HG03066 (cell line): ENCODE measurements around the gene NAXE.
A peak's percentile ranks its signal among the peaks of the same experiment; 100 is the strongest.
"Not testable (repeated sequence)": the region's sequence is repeated elsewhere in the genome, so short reads cannot be mapped to it uniquely, and the experiment has no call there.

Experiments used
- ATAC-seq: cut with Tn5 transposase; IDR thresholded peaks from one replicate; pipeline ENCODE4 v1.9.1; 2021; ENCODE audit warnings: low read depth; ENCODE audit not compliant: unreplicated experiment

Gene NAXE

DNA sequence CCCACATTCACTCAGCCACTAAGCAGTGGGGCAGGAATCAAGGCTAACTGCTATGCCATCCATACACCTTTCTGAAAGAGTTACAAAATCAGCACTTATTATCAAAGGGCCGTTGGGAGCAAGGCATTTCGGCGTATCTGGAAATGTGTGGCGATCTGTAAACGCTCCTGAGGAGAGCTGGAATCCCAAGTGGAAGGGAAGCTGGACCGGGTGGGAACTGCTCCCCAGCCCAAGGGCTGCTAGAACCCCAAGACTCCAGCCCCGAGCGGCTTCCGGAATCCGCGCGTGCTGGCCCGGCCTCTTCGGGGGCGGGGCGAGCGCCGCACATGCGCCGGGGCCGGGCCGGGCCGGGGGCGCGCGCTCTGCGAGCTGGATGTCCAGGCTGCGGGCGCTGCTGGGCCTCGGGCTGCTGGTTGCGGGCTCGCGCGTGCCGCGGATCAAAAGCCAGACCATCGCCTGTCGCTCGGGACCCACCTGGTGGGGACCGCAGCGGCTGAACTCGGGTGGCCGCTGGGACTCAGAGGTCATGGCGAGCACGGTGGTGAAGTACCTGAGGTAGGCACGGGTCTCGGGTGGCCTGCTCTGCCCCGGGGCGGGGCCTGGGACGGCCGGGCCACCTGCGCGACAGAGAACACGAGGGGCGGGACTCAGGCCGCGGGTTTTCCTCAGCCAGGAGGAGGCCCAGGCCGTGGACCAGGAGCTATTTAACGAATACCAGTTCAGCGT, at the start of gene NAXE:
Gene NAXE (plus strand): TSS at position 345 of the 726 bp plus-strand sequence. CDS start 29 bp downstream, at position 374.
- peak; percentile 81 for ATAC-seq

DNA sequence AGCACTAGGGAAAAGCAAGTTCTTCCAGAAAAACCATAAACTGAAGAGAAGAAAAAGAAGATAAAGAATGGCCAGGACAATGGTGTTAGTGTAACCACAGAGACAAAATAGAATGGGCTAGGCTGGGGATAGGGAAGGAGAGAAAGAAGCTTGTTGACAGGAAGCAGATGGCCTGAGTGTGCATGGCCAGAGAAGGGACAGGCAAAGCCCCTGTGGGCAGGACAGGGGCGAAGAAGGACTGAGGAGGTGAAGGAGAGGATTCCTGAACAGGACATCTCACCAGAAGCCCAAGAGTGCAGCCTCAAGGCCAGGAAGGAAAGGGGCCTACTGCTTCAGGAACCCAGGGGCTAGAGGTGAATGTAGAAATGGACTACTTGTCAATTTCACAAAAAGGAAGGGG, 48.5 kb upstream of the NAXE start:
- ATAC-seq: no peak

DNA sequence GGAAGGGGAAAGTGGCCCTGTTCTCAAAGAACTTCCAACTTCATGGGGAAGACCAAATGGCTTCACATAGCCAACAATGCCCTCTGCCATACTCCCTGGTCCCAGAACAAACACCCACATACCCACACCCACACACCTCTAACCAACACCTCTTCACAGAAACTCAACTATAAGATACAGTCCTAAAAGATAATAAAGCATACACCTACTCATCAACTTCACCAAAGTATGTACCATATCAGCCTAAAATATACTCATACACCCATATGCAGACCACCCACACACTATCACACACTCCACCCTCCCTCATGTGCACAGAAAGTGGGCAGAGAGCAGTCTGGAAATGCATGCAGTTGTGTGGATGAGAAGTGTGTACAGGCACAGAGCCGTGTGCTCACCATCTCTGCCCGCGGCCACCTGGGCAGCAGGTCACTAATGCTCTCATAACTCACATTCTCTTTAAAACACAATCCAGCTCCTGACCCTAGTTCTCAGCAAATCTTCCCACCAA, 46.9 kb upstream of the NAXE start:
- no peak for ATAC-seq

GRCh38 chr1:156546267-156546666, 45.3 kb upstream of the NAXE start:
- ATAC-seq: no peak

- ATAC-seq: no peak
Observed at GRCh38 chr1:156547434-156547833, 44.1 kb upstream of the NAXE start.

GRCh38 chr1:156547982-156548381, 43.6 kb upstream of the NAXE start:
- no peak for ATAC-seq

DNA sequence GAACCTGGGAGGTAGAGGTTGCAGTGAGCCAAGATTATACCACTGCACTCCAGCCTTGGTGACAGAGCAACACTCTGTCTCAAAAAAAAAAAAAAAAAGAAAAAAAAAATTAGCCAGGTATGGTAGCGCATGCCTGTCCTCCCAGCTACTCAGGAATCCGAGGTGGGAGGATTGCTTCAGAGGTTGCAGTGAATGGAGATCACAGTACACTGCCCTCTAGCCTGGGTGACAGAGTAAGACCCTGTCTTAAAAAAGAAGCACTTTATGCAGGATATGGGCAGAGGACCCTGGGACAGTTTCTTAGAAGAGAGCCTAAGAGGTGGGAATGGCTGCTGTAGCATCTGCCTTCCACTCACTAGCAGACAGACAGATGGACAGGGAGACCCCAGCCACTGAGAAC, 42.2 kb upstream of the NAXE start:
- ATAC-seq: no peak

DNA sequence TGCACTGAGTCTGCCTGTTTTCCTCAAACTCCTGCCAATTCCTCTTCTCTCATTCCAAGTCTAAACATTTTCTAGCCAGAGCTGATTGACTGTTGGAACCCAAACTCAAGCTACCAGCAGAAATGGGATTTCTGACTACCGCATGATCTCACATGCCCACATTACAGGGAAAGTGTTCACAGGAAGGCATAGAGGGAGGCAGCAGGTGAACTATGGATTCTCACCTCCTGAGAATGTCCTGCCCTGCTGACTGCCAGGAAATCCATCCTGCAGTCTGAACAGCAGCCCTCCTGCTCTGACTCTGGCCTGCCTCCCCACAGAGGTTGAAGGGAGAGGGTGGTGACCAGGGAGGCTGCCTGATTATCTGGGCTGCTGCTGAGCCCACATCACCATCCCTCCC, 41.7 kb upstream of the NAXE start:
- ATAC-seq: no peak

GRCh38 chr1:156550346-156550745, 41.2 kb upstream of the NAXE start:
- no peak for ATAC-seq

DNA sequence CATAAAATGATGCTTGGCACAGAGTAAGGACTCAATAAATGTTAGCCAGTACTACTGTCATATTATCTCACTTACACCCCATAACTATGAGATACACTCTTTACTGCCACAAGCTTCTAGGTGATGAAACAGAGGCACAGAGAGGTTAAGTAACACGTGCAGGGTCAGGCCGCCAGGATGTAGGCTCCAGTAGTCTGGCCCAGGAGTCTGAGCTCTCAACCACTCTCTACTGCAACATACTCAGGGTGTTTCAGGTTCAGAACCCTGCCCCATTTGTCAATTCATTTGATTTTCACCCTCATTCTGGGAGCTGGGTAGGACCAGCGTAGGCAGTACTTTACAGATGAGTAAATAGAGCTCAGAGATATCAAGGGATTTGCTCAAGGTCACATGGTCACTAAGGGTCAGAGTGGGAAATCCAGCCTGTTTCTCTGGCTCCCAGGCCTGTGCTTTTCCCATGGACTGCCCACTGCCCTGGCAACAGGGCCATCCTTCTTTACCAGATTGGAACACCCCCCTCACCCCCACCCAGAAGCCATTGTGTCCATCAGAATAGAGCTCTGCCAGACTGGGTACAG, 40.4 kb upstream of the NAXE start:
- no peak for ATAC-seq

DNA sequence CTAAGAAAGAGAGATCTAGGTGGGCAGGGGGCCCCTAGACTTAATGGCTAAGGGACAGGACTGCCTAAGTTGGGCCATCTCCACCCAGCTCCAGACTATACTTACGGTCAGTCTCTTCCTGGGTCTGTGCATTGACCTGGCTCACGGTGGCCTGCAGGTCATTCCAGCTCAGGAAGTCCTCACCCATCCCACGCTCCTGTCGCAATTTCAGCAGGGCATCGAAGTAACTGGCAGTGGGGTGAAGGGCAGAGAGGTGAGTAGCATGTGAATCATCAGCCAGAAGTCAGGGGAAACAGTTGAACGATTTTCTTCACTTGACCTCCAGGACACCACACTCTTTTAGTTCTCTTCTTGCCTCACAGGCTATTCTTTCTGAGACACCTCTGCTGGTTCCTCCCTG, 39.7 kb upstream of the NAXE start:
- ATAC-seq: no peak

GRCh38 chr1:156552518-156552917, 39.1 kb upstream of the NAXE start:
- ATAC-seq: no peak

- not testable (repeated sequence) for ATAC-seq
Observed at GRCh38 chr1:156552937-156553336, 38.6 kb upstream of the NAXE start.

DNA sequence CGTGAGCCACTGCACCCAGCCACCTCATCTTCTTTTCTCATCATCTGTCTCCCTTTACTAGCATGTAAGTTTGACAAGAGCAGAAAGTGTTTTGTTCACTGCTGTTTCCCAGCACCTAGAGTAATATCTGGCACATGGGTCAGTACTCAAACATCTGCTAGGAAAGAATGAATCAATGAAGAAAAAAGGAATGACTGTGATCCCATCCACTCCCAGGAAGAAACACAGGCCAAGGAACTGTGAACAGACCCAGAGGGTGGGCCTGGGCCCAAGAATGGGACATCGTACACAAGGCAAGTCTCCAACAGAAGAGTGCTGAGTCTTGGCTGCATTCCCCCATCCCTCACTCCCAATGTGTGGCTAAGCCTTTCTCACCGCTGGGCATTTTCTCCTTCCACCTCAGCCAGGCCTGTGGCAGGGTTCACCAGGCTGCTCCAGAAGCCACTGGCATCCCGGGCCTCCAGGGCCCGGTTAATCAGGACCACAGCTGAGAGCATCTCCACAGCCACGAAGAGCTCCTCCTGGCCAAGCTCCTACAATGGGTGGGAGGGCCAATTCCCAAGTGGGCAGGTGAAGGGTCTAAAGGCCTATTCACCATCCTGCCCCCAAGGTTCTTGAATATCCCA, 37.6 kb upstream of the NAXE start:
- no peak for ATAC-seq

DNA sequence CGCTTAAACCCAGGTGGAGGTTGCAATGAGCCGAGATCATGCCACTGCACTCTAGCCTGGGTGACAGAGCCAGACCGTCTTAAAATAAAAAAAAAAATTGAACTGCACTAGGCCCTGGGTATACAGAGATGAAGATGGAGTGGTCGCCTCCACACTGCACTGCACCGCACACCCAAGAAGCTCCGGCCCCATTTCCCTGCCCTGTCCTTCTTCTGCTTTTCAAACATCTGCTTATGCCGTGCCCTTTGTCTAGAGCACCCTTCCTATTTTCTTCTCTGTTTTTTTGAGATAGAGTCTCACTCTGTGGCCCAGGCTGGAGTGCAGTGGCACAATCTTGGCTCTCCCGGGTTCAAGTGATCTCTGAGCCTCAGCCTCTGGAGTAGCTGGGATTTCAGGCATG, 36.6 kb upstream of the NAXE start:
- no peak for ATAC-seq

DNA sequence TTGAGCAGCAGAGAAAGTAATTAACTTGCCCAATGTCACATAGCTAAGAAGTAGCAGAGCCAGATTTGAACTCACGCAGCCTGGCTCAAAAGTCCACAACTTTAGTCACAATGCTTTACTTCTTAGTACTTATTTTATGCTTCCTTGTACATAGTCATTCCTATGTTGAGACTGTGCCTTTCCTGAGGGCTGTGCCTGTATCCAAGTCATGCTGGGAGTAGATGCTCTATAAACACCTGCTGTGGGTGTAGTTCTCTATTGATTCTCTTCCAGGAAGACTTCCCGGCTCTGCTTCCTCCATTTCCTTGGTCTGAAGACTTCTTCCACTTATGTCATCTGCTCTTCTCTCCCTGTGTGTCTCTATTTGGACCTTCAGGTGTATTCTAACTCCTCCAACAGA, 35.9 kb upstream of the NAXE start:
- no peak for ATAC-seq

- no peak for ATAC-seq
Observed at GRCh38 chr1:156556354-156556753, 35.2 kb upstream of the NAXE start.

DNA sequence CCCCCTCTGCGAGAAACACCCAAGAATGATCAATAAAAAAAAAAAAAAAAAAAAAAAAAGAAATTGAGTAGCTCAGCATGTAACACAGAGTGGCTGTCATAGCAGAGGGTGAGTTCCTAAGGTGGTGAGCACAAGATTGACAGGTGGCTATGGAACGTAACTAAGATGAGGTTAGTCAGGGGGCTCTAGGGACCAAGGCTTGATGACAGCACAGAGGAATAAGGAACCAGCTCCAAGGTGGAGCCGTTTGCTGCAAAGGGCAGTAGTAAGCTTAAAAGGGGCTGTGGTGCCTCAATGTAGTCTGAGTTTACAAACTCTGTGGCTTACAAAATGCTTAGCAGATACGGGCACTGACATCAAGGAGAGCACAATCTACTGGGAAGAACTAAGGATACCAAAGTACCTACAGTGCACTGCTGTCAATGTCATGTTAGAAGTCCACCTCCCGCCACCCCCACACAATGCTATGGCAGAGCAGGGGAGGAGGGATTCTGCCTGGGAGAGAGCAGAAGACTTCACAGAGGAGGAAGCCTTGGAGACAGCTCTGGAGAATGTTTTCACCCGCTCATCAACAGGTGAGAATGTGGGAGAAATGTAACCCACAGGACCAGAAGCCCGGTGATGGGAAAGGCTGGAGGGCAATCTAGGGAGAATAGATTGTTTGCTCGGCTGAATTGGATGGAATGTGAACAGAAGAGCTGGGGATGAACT, 32.3 kb upstream of the NAXE start:
- no peak for ATAC-seq

GRCh38 chr1:156559797-156560385, 31.7 kb upstream of the NAXE start:
- ATAC-seq: no peak

GRCh38 chr1:156560585-156561163, 30.9 kb upstream of the NAXE start:
- ATAC-seq: no peak
